Transverse colon (tissue), 4 donors: ENCODE measurements around the gene RAB12. TPM values are rescaled to one million over a fixed set of nuclear protein-coding genes. Genes with fewer than 3 reads are reported as not detected.

Source experiments
- DNase-seq: peaks from one replicate; pipeline ENCODE4 v3.0.0-alpha.2; 2019
- H3K27ac ChIP-seq, 4 donors: fragments of 200-600 bp; sonication (generic); 2 replicates each; pipeline ENCODE4 v1.5.1; 2016 to 2018; ENCODE audit warnings: inconsistent platforms in 4 of 4
- H3K27me3 ChIP-seq: fragments of 200-600 bp; sonication (generic); 2 replicates; pipeline ENCODE4 v1.5.1; 2017; ENCODE audit warnings: inconsistent platforms
- H3K36me3 ChIP-seq, 4 donors: fragments of 200-600 bp; sonication (generic); 2 replicates each; pipeline ENCODE4 v1.5.1; 2017 to 2019; ENCODE audit warnings: inconsistent platforms in 4 of 4
- H3K4me1 ChIP-seq, 4 donors: fragments of 200-600 bp; sonication (generic); 2 replicates each; pipeline ENCODE4 v1.5.1; 2017 to 2020; ENCODE audit warnings: inconsistent platforms in 4 of 4
- H3K4me3 ChIP-seq, 4 donors: fragments of 200-600 bp; sonication (generic); 1 replicate in 1 of 4; 2 replicates in 3 of 4; pipeline versions ENCODE4 v1.5.1 to v1.6.1; 2017 to 2019; ENCODE audit warnings: inconsistent platforms in 4 of 4
- H3K9me3 ChIP-seq, 2 donors: fragments of 200-600 bp; sonication (generic); 2 replicates each; pipeline ENCODE4 v1.5.1; 2017 to 2019; ENCODE audit warnings: inconsistent platforms in 2 of 2
- EP300 ChIP-seq: sonication (generic); formaldehyde crosslinking; IDR thresholded peaks from one replicate; pipeline ENCODE4 v1.6.1; 2017; ENCODE audit warnings: antibody characterized with exemption, low read depth
- POLR2A ChIP-seq: fragments of 450-650 bp; IDR thresholded peaks from one replicate; pipeline ENCODE4 v1.6.1; 2016; ENCODE audit warnings: antibody characterized with exemption, mild to moderate bottlenecking, moderate library complexity
- POLR2AphosphoS5 ChIP-seq, 3 donors: sonication (generic); formaldehyde crosslinking; IDR thresholded peaks; one replicate each; pipeline ENCODE4 v1.6.1; 2016; ENCODE audit warnings: antibody characterized with exemption in 3 of 3
- WGBS, 2 donors: methylation state at CpG; one replicate each; pipeline ENCODE4 v1.1.5; 2018; ENCODE audit warnings: low coverage in 1 of 2; 5-methylcytosine and 5-hydroxymethylcytosine counted together
- in situ Hi-C, 4 donors: fragments of 200-750 bp; cut with MboI; loops; one replicate each; pipeline versions ENCODE4 v1.15.0 to v1.15.1; 2017; ENCODE audit warnings: low sequenced_read_pairs in 3 of 4, low pct_ligation_motif_present in 1 of 4, low pct_unique_long_range_greater_than_20kb in 1 of 4
- intact Hi-C: fragments of 100-400 bp; cut with DNase I; formaldehyde crosslinking; loops from one replicate; pipeline ENCODE4 v1.15.1; 2023; ENCODE audit warnings: low total_unique reads
- total RNA-seq, 4 donors: library from RNA; depleted of rRNA; stranded (reverse); fragments of >200 nt; gene quantifications; one replicate each; pipeline ENCODE4 v1.1.0, GENCODE V29; 2016
- TF ChIP-seq, protein P1 (sequence below), 5 experiments: fragments of 200-600 bp in 3 of 5; fragments of 450-650 bp in 2 of 5; sonication (generic) in 3 of 5; IDR thresholded peaks; 1 replicate in 2 of 5; 2 replicates in 3 of 5; pipeline ENCODE4 v1.5.1; 2016 to 2017; ENCODE audit warnings: antibody characterized with exemption in 5 of 5, inconsistent platforms in 3 of 5, mild to moderate bottlenecking in 2 of 5, moderate library complexity in 1 of 5

The RAB12 gene
- total RNA-seq, 4 donors from 2014 or later, result 6.7 to 40.3 (median 23.7) TPM

DNA sequence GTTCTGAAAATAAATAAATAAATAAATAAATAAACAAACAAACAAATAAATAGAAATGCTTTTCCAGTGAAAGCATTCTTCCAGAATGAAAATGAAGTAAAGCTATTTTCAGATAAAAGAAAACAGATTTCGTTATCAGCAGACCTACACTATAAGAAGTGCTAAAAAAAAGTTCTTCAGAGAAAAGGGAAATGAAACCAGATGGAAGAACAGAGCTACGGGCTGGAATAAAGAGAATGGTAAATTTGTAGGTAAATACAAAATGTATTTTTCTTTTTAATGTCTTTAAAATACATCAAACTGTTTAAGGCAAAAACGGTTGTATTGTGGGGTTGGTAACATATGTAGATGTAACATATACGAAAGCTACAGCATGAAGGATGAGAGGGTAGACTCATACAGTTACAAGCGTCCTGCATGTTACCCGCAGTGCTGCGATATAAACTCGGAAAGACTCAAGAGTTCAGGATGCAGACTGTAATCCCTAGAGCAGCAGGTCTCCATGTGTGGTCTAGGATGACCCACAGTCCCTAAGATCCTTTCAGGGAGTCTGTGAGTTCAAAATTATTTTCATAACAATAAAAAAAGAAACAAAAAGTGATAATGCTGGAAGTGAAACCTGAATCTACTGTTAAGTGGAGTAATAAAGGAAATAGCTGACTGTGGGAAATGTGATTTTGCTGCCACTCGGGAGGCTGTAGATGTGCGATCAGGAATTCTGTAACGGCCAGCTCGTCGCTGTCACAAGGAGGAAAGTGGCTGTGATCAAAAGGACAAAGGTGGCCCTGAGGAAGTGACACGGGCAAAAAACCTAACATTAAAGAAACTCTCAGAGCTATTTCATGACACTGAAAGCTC, 5.3 kb upstream of the RAB12 start:
- Histone ChIP-seq H3K4me1 (peaks cover 0 to 12% (median 4%) of the 10 kb centered on the region in 4 donors), H3K27me3 (peaks cover 4% of the 10 kb centered on the region), H3K36me3 (no peaks in the 10 kb centered on the region), H3K27ac (peak overlapping the region in 2 of 4 donors; percentile 17 to 43), H3K9me3 (no peaks in the 10 kb centered on the region), H3K4me3 (peak overlapping the region in 1 of 4 donors; percentile 2)
- in situ Hi-C loops (no loop called here), intact Hi-C loops (no loop called here)
- TF ChIP-seq, protein P1, sequence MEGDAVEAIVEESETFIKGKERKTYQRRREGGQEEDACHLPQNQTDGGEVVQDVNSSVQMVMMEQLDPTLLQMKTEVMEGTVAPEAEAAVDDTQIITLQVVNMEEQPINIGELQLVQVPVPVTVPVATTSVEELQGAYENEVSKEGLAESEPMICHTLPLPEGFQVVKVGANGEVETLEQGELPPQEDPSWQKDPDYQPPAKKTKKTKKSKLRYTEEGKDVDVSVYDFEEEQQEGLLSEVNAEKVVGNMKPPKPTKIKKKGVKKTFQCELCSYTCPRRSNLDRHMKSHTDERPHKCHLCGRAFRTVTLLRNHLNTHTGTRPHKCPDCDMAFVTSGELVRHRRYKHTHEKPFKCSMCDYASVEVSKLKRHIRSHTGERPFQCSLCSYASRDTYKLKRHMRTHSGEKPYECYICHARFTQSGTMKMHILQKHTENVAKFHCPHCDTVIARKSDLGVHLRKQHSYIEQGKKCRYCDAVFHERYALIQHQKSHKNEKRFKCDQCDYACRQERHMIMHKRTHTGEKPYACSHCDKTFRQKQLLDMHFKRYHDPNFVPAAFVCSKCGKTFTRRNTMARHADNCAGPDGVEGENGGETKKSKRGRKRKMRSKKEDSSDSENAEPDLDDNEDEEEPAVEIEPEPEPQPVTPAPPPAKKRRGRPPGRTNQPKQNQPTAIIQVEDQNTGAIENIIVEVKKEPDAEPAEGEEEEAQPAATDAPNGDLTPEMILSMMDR (IDR thresholded peaks at IDR 0.05), result no peak
- TF ChIP-seq EP300 (no peak), POLR2AphosphoS5 (IDR thresholded peaks at IDR 0.05) (no peak), POLR2A (no peak)
- no peak for DNase-seq
- 43 to 55% methylated on average over 14 of the region's 14 CpGs for WGBS, 2 donors

DNA sequence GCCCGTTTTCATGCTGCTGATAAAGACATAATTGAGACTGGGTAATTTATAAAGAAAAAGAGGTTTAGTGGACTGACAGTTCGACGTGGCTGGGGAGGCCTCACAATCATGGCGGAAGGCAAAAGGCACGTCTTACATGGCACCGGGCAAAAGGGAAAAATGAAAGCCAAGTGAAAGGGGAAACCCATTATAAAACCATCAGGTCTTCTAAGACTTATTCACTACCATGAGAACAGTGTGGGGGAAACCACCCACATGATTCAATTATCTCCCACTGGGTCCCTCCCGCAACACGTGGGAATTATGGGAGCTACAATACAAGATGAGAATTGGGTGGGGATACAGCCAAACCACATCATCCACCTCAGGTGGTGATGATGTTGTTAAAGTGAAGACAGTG, 3.3 kb upstream of the RAB12 start:
- H3K27ac ChIP-seq, result no peak overlapping the region
- peaks cover 6 to 20% (median 12%) of the 10 kb centered on the region in 4 donors for H3K4me1 ChIP-seq
- intact Hi-C loops, result no loop called here
- TF ChIP-seq EP300 (no peak), POLR2A (no peak), POLR2AphosphoS5 (IDR thresholded peaks at IDR 0.05) (no peak)
- TF ChIP-seq, protein P1 (IDR thresholded peaks at IDR 0.05), result no peak
- peaks cover 4% of the 10 kb centered on the region for H3K27me3 ChIP-seq
- DNase-seq, result no peak
- no peaks in the 10 kb centered on the region for H3K9me3 ChIP-seq
- no peak overlapping the region for H3K4me3 ChIP-seq
- H3K36me3 ChIP-seq, result no peaks in the 10 kb centered on the region
- WGBS, 2 donors, result 79 to 84% methylated on average over 8 of the region's 8 CpGs
- in situ Hi-C loops, result no loop called here

DNA sequence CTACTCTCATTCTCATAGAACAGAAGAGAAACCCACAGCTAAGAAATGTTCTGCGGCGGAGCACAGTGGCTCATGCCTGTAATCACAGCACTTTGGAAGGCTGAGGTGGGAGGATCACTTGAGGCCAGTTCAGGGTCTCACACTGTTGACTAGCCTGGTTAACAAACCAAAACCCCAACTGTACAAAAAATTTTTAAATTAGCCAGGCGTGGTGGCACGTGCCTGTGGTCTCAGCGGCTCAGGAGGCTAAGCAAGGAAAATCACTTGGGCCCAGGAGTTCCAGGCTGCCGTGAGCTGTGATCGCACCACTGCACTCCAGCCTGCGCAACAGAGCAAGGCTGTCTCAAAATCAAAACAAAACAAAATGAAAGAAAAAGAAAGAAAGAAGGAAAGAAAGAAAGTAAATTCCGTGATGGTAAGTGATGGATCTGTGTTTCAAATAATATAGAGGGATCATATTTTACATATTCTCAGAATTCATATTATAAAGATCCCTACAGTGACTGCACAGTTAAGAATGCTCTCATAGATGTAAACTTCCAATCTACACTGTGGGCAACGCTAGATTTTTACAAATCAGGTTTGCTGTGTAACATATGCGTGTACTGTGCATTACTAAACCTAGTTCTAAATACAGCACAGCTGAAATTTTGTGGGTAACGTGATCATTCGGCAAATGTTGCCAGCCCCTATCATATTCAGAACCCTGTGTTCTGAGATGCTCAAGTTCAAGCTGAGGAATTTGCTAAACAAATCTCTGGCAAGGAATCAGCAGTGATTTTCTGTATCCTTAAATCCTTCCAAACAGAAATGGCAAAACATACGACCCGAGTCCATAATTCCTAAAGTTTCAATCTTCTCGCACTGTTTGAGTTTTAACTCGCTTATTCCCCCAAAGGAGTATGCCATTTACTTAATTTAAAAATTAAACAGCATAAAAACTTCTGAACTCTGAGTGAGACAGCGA, 1.2 kb upstream of the RAB12 start:
- 50 to 64% methylated on average over 12 to 18 of the region's 18 CpGs for WGBS, 2 donors
- in situ Hi-C loops, result no loop called here

More for the DNA sequence above, 1.2 kb upstream of the RAB12 start:
- Histone ChIP-seq H3K27me3 (peaks cover 4% of the 10 kb centered on the region), H3K4me3 (peak overlapping the region; percentile 21 to 94 (median 79)), H3K9me3 (no peaks in the 10 kb centered on the region), H3K4me1 (peaks cover 11 to 34% (median 28%) of the 10 kb centered on the region in 4 donors), H3K27ac (peak overlapping the region; percentile 79 to 89 (median 82)), H3K36me3 (no peaks in the 10 kb centered on the region)
- DNase-seq, result no peak
- intact Hi-C loops, result no loop called here
- TF ChIP-seq POLR2A (no peak), EP300 (no peak), POLR2AphosphoS5 (IDR thresholded peaks at IDR 0.05) (no peak)
- TF ChIP-seq, protein P1 (IDR thresholded peaks at IDR 0.05), result no peak
